HG03108 (cell line): Measurements from ENCODE around the gene LY6G5B.

Source experiments
- ATAC-seq: cut with Tn5 transposase; IDR thresholded peaks from one replicate; pipeline ENCODE4 v1.9.1; 2021; ENCODE audit warnings: moderate library complexity; ENCODE audit not compliant: unreplicated experiment

LY6G5B gene

DNA sequence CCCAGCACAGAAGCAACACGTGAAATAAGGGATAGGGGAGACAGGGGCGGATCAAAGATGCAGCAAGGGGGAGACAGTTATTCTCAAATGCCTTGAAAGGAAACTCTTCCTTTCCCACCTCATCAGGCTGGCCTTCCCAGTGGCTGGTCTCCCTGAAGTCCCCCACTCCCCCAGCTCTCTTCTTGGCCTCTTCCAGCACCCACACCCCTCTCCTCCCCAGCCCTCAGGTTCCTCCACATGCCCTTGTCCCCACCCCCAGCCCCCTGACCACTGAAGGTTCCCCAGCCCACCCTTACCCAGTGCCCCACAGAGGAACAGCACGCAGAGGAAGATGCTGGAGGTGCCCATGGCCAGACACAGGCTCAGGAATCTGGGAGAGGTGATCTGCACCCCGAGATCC is 43.7 kb downstream of the LY6G5B start:
- no peak for ATAC-seq

DNA sequence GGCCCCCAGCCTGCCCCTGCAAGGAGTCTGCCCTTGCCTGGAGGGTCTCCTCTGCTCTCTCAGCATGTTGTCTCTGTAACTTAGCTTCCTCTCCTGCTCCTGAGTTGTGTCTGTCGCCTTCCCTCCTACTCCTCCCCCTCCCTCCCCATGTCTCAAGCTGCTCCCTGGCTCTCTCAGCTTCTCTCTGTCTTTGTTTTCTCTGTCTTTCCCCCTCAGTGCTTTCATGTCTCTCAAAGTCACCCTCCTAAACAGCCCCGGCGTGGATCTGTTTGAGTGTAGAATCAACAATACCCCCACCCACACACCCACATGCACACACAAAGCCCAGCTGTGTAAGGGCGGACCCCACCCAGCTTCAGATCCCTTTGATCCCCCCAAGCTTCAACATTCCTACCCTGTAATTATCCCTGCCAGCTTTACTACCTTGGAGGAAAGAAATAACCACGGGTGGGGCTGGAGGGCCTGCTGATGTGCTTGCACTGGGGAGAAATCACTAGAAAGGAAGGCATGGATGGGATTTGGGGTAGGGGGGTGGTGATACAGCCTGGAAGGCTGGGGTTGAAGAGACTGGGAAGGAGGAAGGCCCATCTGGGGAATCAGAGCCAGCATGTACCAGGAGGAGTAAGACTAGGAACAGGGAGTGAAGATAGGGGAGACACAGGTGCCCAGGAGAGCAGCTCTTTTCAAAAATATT is 44.4 kb downstream of the LY6G5B start:
- ATAC-seq, result no peak

DNA sequence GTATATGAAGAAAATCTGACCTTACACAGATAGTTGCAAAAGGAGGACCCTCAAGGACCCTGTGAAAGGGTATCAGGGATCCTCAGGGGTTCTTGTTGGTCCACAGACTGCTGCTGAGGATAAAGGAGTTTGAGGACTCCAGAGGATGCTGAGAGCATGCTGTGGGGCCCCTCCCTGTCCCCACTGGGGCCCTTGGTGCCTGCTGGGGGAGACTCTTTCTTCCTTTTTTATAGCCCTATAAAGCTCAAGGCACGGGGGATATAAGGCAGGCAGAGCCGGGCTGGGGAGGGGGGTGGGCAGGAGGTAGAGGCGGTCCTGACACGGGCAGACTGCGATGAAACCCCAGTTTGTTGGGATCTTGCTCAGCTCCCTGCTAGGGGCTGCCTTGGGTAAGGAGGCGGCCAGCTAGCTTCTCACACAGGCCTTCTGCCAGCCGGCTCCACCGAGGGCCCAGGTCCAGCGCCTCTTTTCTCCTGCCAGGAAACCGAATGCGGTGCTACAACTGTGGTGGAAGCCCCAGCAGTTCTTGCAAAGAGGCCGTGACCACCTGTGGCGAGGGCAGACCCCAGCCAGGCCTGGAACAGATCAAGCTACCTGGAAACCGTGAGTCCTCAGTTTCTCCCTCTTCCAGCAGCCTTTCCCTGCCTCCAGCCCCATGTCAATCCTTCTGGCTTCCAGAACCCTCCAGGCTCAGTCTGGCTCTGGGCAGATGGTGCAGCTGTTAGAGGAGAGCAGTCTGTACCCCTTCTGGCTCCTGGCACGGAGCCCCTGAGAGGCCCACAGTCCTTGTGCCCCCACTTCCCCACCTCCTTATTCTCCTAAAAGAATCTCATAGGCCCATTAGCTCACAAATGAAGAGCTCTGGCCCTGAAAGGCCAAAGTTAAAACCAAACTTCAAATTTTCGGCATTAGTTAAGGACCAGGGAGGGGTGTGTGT is 45.5 kb downstream of the LY6G5B start, which contains the start of gene LY6G6D:
Gene LY6G6D (plus strand): TSS at position 327 of the 937 bp plus-strand sequence. CDS start 8 bp downstream, at position 335.
- ATAC-seq, result no peak

DNA sequence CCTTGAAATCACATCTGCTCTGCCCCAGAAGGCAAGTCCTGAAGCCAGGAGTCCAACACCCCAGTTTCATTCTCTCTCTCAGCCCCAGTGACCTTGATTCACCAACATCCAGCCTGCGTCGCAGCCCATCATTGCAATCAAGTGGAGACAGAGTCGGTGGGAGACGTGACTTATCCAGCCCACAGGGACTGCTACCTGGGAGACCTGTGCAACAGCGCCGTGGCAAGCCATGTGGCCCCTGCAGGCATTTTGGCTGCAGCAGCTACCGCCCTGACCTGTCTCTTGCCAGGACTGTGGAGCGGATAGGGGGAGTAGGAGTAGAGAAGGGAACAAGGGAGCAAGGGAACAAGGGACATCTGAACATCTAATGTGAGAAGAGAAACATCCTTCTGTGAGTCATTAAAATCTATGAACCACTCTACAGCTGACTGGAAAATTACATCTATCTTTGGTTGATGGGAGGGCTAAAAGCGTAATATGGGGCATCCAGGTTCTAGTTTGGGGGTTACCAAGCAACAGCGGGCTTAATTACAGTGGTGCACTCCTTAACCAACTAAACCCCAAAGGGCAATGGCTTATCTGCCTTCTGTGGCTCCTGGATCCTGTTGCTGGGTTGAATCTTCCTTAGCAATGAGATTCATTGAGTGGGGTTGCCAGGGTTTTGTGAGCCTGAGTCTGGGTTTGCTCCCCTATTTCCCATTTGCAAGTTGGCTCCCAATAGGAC is 47.9 kb downstream of the LY6G5B start:
- no peak for ATAC-seq

DNA sequence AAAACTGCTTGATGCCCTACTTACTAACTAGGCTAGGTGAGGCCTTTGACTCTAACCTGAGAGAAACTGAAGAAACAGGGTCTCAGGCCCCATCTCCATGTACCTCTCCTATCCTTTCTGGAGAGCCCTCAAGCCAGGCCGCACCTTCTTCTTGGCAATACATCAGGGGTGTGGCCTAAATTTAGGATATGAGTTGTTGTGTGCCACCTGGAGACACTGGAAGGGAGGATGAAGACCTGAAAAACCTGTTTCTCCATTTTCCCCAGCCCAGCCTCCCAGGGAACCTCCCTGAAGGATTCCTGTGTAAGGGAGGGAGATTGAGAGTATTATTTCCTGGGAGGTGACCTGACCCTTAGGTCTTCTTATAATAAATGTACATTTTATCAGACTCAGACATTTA is 48.5 kb downstream of the LY6G5B start:
- ATAC-seq, result no peak

DNA sequence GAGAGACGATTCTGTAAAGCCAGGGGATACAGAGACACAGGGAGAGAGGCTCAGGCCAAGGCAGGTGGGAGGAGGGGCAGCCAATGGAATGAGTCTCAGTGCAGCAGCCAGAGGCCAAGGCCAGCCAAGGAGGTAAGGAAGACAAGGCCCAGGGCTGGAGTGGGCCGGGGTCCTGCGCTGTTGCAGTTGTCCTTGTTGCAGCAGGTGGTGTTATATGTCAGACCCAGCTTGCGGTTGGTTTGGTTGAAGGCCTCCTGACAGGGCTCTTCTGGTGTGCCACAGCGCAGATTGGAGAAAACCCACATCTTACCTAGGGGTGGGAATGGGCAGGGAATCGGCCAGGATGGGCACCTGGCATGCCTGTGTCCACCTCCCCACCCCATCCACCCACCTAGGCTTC is 49.2 kb downstream of the LY6G5B start:
- ATAC-seq, result no peak

DNA sequence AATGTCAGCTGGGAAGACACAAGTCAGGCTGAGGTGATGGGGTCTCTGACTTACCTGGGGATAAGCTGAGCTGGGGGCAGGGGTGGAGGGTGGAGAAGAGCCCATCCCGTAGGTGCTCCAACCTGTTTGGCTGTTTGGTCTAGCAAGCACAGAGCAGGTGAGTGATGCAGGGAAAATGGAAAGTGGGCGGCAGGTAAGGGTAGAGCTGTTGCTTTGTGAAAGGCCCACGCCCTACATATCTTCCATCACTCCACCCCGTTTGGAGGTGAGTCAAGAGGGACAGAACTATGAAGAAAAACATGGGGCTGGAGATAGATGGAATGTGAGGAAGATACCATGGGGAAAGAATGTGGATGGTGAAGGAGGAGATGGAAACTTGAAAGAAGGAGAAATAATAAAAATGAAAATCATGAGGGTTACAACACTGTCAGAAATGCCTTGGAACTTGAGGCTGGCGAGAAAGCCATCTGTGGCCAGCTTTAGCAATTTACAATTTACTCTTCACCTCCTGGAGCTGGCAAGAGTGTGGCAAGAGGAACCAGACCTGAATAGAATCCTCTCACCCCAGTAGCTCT is 50.5 kb downstream of the LY6G5B start:
- no peak for ATAC-seq

DNA sequence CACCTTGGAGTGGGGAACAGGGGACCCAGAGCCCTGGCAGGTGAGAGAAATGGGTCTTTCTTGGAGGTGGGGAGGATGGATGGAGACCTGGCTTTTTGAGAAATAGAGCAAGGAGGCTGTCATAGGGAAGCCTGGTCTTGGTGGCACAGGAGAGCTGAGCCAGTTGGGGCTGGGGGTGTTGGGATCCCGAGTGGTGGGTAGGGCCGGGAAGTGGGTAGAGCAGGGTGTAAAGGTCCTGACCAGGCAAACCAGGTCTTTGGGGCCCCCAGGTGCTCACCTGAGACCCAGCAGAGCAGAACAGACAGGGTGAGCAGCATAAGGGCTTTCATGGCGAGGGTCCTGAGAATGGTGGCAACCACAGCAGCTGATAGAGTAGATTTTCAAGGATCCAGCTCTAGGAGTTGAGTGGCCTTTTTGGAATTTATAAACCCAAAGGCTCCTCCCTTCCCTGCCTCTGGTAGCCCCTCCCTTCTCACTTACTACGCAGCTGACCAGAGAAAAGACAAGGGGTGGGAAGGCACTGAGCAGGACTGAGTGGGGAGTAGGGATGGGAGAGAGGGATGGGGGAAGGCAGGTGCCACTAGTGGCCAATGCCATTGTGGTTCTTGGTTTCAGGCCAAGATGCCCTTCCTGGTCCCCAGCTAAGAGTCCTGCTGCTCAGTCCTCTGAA is 51.7 kb downstream of the LY6G5B start, which contains the start of gene LY6G6C:
Gene LY6G6C (minus strand): TSS at position 396 of the 670 bp plus-strand sequence. CDS start 67 bp downstream, at position 329.
- ATAC-seq, result no peak

DNA sequence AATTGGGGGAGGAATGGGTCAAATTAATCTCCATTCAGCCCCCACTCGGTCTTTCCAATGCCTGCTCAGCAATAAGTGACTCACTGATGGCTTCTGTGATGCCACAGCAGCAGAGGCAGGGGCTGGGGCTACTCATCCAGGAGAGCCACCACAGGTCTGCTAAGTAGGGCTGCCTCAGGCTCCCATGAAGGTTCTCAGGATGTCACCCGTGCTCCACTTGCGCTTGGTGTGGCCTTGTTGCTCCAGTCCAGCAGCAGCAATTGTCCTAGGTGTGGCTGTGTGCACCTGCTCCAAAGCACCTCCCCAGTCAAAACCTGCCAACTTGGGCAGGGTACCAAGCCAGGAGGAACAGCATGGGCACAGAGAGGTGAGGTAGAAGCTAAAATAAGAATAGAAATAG is 52.4 kb downstream of the LY6G5B start:
- no peak for ATAC-seq
